K562 treated with DMSO at 1 percent for 48 hours (cell line): ENCODE results near the gene LMO4. TPM values are rescaled to one million over a fixed set of nuclear protein-coding genes. Genes with fewer than 3 reads are reported as not detected.

Experiments used
- total RNA-seq: library from RNA; unstranded; fragments of 300-600 nt; gene quantifications from 2 replicates; pipeline ENCODE4 v1.2.3, GENCODE V29; 2022; ENCODE audit warnings: low replicate concordance; ENCODE audit errors: extremely low read depth

Gene LMO4
- not detected in 2 replicates for total RNA-seq

GRCh38 chr1:87328272-87329050, at the start of gene LMO4:
LMO4 (plus strand) TSS chr1:87328880; CDS start chr1:87332016, 3,136 bp downstream.

